ENCODE measurements around the gene CREB3L2. TPM values are rescaled to one million over a fixed set of nuclear protein-coding genes. Genes with fewer than 3 reads are reported as not detected.

CREB3L2 gene
- polyA plus RNA-seq, 2 of the 4 experiments (the other 2 are of a cell fraction): 16.3 to 32.2 TPM

GRCh38 chr7:137993395-137993743 lies 8.5 kb downstream of the CREB3L2 start (continued):
- TF ChIP-seq ATOH8 (CRISPR knock-in tag; IDR thresholded peaks at IDR 0.05; ENCODE audit: low read depth): no peak
- no peak for TF ChIP-seq ZSCAN20 (CRISPR knock-in tag; IDR thresholded peaks at IDR 0.05)
- TF ChIP-seq HOXB5 (CRISPR knock-in tag; IDR thresholded peaks at IDR 0.05): no peak
- no peak for TF ChIP-seq RFX5 (IDR thresholded peaks at IDR 0.05)
- no peak for TF ChIP-seq MAZ (IDR thresholded peaks at IDR 0.05; ENCODE audit: borderline replicate concordance, low read depth, low read length)
- TF ChIP-seq POLR2A (IDR thresholded peaks at IDR 0.05; ENCODE audit: low read length): no peak
- TF ChIP-seq EHMT2 (IDR thresholded peaks at IDR 0.05; ENCODE audit: low read depth): no peak
- no peak for TF ChIP-seq GATA3 (IDR thresholded peaks at IDR 0.05; ENCODE audit: borderline replicate concordance)
- TF ChIP-seq PBX3 (IDR thresholded peaks at IDR 0.05): no peak
- no peak for TF ChIP-seq HMGXB4 (CRISPR knock-in tag; IDR thresholded peaks at IDR 0.05; ENCODE audit: borderline replicate concordance)
- TF ChIP-seq ELK1 (IDR thresholded peaks at IDR 0.05; ENCODE audit: low read depth, low read length): no peak
- TF ChIP-seq ZNF302 (CRISPR knock-in tag; IDR thresholded peaks at IDR 0.05): no peak

GRCh38 chr7:137992550-137993394 lies 9.1 kb downstream of the CREB3L2 start:
- TF ChIP-seq JUN (IDR thresholded peaks at IDR 0.05): no peak
- TF ChIP-seq NPAS2 (CRISPR knock-in tag; IDR thresholded peaks at IDR 0.05; ENCODE audit: borderline replicate concordance): no peak
- TF ChIP-seq PBX3 (IDR thresholded peaks at IDR 0.05): no peak
- no peak for TF ChIP-seq CBX8 (IDR thresholded peaks at IDR 0.05)
- no peak for TF ChIP-seq JUNB (IDR thresholded peaks at IDR 0.05)
- no peak for TF ChIP-seq HMGXB4 (CRISPR knock-in tag; IDR thresholded peaks at IDR 0.05; ENCODE audit: borderline replicate concordance)
- no peak for TF ChIP-seq HDAC2 (IDR thresholded peaks at IDR 0.05)
- TF ChIP-seq SREBF2 (IDR thresholded peaks at IDR 0.05): no peak
- no peak for TF ChIP-seq CHD4 (IDR thresholded peaks at IDR 0.05; ENCODE audit: borderline replicate concordance)
- no peak for TF ChIP-seq RNF2 (IDR thresholded peaks at IDR 0.05; ENCODE audit: borderline replicate concordance, low read depth)
- TF ChIP-seq CEBPB (IDR thresholded peaks at IDR 0.05): no peak
- no peak for TF ChIP-seq CHD2 (IDR thresholded peaks at IDR 0.05; ENCODE audit: low read length, partially characterized antibody)
- TF ChIP-seq ATOH8 (CRISPR knock-in tag; IDR thresholded peaks at IDR 0.05; ENCODE audit: low read depth): no peak
- no peak for TF ChIP-seq POLR2AphosphoS2 (conservative IDR thresholded peaks at IDR 0.05; ENCODE audit: low read length)
- no peak for TF ChIP-seq ZFP36 (IDR thresholded peaks at IDR 0.05; ENCODE audit: borderline replicate concordance, partially characterized antibody)
- peak overlapping the region in 1 of 2 experiments; percentile 44; a peak in 3 of 6 replicates for H3K27ac ChIP-seq
- no peaks in the 10 kb centered on the region for H3K9me3 ChIP-seq
- ChIA-PET CTCF (interaction anchor here (0.8 to 2.7 kb wide), 5 partner anchors 9 to 93 kb away, joined by 3 to 19 read pairs (median 4); partner anchors contain the start of gene CREB3L2), POLR2A (no interaction called here)
- peaks cover 17% of the 10 kb centered on the region for H3K4me1 ChIP-seq
- WGBS (ENCODE audit: missing lambda C conversion rate): 69% methylated on average over 5 of the region's 5 CpGs
- no peak overlapping the region for H3K4me3 ChIP-seq
- peak overlapping the region; percentile 6; the same call in 1 of the 3 replicates for H3K4me2 ChIP-seq
- DNase-seq (ENCODE audit: low read depth in 1 of 2, low spot score in 1 of 2) (peak in 1 of 2 experiments; percentile 20), ATAC-seq (peak in 1 of 2 experiments; percentile 51; a peak in 3 of 6 replicates), FAIRE-seq (no peak)

Measured in A549 (cell line).